ENCODE results near the gene C11orf52.
"Not testable (repeated sequence)": the region's sequence is repeated elsewhere in the genome, so short reads cannot be mapped to it uniquely, and the experiment has no call there.

Gene C11orf52

GRCh38 chr11:111918390-111919256 lies at the start of gene C11orf52:
C11orf52 (plus strand) TSS chr11:111918913; CDS start chr11:111918973, 60 bp downstream.
- no peak for DNase-seq

- no peak for DNase-seq
These were observed 48.6 kb upstream of the C11orf52 start for GRCh38 chr11:111870113-111870512.

- no peak for DNase-seq
These were observed 48.2 kb upstream of the C11orf52 start for GRCh38 chr11:111870522-111870885.

- peak; percentile 68 to 74 for DNase-seq
These were observed 47.6 kb upstream of the C11orf52 start, which contains the start of gene ALG9 for GRCh38 chr11:111870886-111871692. ALG9 (minus strand) TSS chr11:111871581; CDS start chr11:111871482, 99 bp downstream.

GRCh38 chr11:111871693-111872161 lies 47.0 kb upstream of the C11orf52 start:
- no peak for DNase-seq

GRCh38 chr11:111878385-111878848 lies 40.3 kb upstream of the C11orf52 start:
- DNase-seq = peak in 1 of 2 donors; percentile 25

GRCh38 chr11:111878849-111879636 lies 39.7 kb upstream of the C11orf52 start, which contains the start of the genes CFAP68 and FDXACB1:
CFAP68 (plus strand) TSS chr11:111879541; CDS start chr11:111879561, 20 bp downstream.
FDXACB1 (minus strand) TSS chr11:111879165; CDS start chr11:111879132, 33 bp downstream.
- DNase-seq = peak; percentile 94 to 95

GRCh38 chr11:111879637-111879960 lies 39.1 kb upstream of the C11orf52 start:
- no peak for DNase-seq

GRCh38 chr11:111882202-111882601 lies 36.5 kb upstream of the C11orf52 start:
- DNase-seq = no peak

- DNase-seq = not testable (repeated sequence)
These were observed 33.7 kb upstream of the C11orf52 start for GRCh38 chr11:111885053-111885452.

GRCh38 chr11:111886032-111886431 lies 32.7 kb upstream of the C11orf52 start:
- DNase-seq = no peak

- DNase-seq = no peak
These were observed 31.9 kb upstream of the C11orf52 start for GRCh38 chr11:111886844-111887243.

GRCh38 chr11:111905411-111905810 lies 13.3 kb upstream of the C11orf52 start:
- DNase-seq = no peak

GRCh38 chr11:111906680-111907079 lies 12.0 kb upstream of the C11orf52 start:
- no peak for DNase-seq

GRCh38 chr11:111908639-111909305 lies 9.9 kb upstream of the C11orf52 start:
- no peak for DNase-seq

GRCh38 chr11:111909378-111909777 lies 9.3 kb upstream of the C11orf52 start:
- DNase-seq = no peak

- peak; percentile 81 to 92 for DNase-seq
These were observed 7.8 kb upstream of the C11orf52 start for GRCh38 chr11:111910676-111911562.

GRCh38 chr11:111911563-111912401 lies 6.9 kb upstream of the C11orf52 start, which contains the start of gene CRYAB:
CRYAB (minus strand) TSS chr11:111911770; CDS start chr11:111911724, 46 bp downstream.
- peak; percentile 93 to 94 for DNase-seq

- peak in 1 of 2 donors; percentile 61 for DNase-seq
These were observed 6.2 kb upstream of the C11orf52 start, which contains the start of gene HSPB2 for GRCh38 chr11:111912535-111912934. HSPB2 (plus strand) TSS chr11:111912734; CDS start chr11:111912830, 96 bp downstream.
